ENCODE data around the gene BHLHE40. TPM values are rescaled to one million over a fixed set of nuclear protein-coding genes. Genes with fewer than 3 reads are reported as not detected.

Gene BHLHE40
- total and polyA plus RNA-seq, 9 donors = 28.6 to 264 (median 75.3) TPM

GRCh38 chr3:5001805-5002173 is 22.6 kb downstream of the BHLHE40 start:
- Histone ChIP-seq H3K36me3 (no peaks in the 10 kb centered on the region), H3K4me1 (ENCODE audit: insufficient read depth) (no peaks in the 10 kb centered on the region), H3K9me3 (no peaks in the 10 kb centered on the region), H3K27me3 (no peaks in the 10 kb centered on the region), H3K27ac (no peak overlapping the region), H3K4me3 (no peak overlapping the region)
- intact Hi-C loops (cut with DNase I) = no loop called here
- no peak for DNase-seq
- WGBS, 3 donors = 75 to 85% (median 78%) methylated on average over 1 of the region's 1 CpG
- no peak for TF ChIP-seq POLR2A (IDR thresholded peaks at IDR 0.05)
- TF ChIP-seq CTCF (IDR thresholded peaks at IDR 0.05) = no peak
- TF ChIP-seq EP300 (IDR thresholded peaks at IDR 0.05) = no peak

GRCh38 chr3:5002174-5002870 is 23.1 kb downstream of the BHLHE40 start:
- no peaks in the 10 kb centered on the region for H3K36me3 ChIP-seq
- no peak overlapping the region for H3K4me3 ChIP-seq
- H3K4me1 ChIP-seq (ENCODE audit: insufficient read depth) = no peaks in the 10 kb centered on the region
- DNase-seq = no peak
- TF ChIP-seq CTCF (IDR thresholded peaks at IDR 0.05) (no peak), POLR2A (IDR thresholded peaks at IDR 0.05) (no peak)
- intact Hi-C loops (cut with DNase I) = no loop called here
- H3K9me3 ChIP-seq = no peaks in the 10 kb centered on the region
- WGBS, 3 donors = 73 to 80% (median 74%) methylated on average over 16 of the region's 16 CpGs
- H3K27ac ChIP-seq = no peak overlapping the region
- no peaks in the 10 kb centered on the region for H3K27me3 ChIP-seq

- Histone ChIP-seq H3K4me3 (no peak overlapping the region), H3K36me3 (no peaks in the 10 kb centered on the region), H3K4me1 (ENCODE audit: insufficient read depth) (no peaks in the 10 kb centered on the region), H3K27me3 (no peaks in the 10 kb centered on the region), H3K27ac (no peak overlapping the region), H3K9me3 (no peaks in the 10 kb centered on the region)
- whole genome bisulfite sequencing, 3 donors = 90 to 96% (median 94%) methylated on average over 6 of the region's 6 CpGs
- intact Hi-C loops (cut with DNase I) = no loop called here
- no peak for DNase-seq
- no peak for TF ChIP-seq CTCF (IDR thresholded peaks at IDR 0.05)
- TF ChIP-seq EP300 (IDR thresholded peaks at IDR 0.05) = no peak
- TF ChIP-seq POLR2A (IDR thresholded peaks at IDR 0.05) = no peak
These were observed 23.6 kb downstream of the BHLHE40 start for GRCh38 chr3:5002871-5003247.

GRCh38 chr3:5004319-5005152 is 25.3 kb downstream of the BHLHE40 start:
- 86 to 92% (median 88%) methylated on average over 12 of the region's 12 CpGs for WGBS, 3 donors
- Histone ChIP-seq H3K4me1 (ENCODE audit: insufficient read depth) (no peaks in the 10 kb centered on the region), H3K4me3 (no peak overlapping the region), H3K36me3 (no peaks in the 10 kb centered on the region), H3K27ac (no peak overlapping the region), H3K27me3 (no peaks in the 10 kb centered on the region), H3K9me3 (no peaks in the 10 kb centered on the region)
- intact Hi-C loops (cut with DNase I) = no loop called here
- TF ChIP-seq EP300 (IDR thresholded peaks at IDR 0.05) = no peak
- TF ChIP-seq POLR2A (IDR thresholded peaks at IDR 0.05) = no peak
- TF ChIP-seq CTCF (IDR thresholded peaks at IDR 0.05) = no peak
- no peak for DNase-seq
